ENCODE measurements around the gene CUEDC1.
"Not testable (repeated sequence)": the region's sequence is repeated elsewhere in the genome, so short reads cannot be mapped to it uniquely, and the experiment has no call there.

The CUEDC1 gene

DNA sequence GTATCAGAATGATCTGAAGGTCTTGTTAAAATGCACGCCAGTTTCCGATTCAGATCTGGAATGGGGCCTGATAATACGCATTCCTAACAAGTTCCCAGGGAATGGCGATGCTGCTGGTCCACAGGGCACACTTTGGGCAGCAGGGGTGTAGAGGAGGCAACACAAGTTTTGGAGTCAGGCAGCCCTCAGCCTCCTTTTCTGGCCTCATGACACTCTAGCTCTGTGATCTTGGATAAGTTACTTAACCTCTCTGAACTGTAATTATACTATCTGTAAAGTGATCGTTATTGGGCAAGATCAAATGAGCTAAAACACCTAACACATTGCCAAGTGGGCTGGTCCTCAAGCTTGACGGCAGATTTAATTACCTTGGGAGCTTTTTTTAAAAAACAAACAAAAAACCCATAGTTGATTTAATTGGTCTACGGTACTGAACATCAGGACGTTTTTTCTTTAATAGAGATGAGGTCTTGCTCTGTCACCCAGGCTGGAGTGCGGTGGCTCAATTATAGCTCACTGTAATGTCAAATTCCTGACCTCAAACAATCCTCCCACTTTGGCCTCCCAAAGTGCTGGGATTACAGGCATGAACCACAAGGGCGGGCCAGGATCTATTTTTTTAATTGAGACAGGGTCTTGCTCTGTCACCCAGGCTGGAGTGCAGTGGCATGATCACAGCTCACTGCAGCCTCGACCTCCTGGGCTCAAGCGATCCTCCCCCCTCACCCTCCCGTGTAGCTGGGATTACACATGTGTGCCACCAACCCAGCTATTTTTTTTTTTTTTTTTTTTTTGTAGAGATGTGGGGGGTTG, 95.4 kb downstream of the CUEDC1 start:
- DNase-seq: no peak

DNA sequence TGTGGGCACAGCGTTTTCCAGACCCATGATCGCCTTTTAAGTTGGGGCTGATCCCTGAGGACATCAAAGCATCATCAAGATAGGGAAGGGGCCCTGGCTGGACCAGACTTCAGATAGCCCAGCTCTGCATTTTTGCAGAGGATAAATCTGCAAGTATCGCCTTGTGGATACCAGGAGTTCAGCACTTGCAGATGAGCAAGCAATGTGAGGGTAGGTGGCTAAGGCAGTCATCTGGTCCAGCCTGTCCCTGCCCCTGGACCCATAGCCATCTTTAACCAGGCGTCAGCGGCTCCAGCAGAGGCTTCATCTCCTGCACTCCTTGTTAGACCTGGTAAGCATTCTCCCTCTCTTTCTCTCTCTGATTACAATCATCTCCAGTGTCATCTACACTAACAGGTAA, 96.4 kb downstream of the CUEDC1 start:
- DNase-seq: no peak

DNA sequence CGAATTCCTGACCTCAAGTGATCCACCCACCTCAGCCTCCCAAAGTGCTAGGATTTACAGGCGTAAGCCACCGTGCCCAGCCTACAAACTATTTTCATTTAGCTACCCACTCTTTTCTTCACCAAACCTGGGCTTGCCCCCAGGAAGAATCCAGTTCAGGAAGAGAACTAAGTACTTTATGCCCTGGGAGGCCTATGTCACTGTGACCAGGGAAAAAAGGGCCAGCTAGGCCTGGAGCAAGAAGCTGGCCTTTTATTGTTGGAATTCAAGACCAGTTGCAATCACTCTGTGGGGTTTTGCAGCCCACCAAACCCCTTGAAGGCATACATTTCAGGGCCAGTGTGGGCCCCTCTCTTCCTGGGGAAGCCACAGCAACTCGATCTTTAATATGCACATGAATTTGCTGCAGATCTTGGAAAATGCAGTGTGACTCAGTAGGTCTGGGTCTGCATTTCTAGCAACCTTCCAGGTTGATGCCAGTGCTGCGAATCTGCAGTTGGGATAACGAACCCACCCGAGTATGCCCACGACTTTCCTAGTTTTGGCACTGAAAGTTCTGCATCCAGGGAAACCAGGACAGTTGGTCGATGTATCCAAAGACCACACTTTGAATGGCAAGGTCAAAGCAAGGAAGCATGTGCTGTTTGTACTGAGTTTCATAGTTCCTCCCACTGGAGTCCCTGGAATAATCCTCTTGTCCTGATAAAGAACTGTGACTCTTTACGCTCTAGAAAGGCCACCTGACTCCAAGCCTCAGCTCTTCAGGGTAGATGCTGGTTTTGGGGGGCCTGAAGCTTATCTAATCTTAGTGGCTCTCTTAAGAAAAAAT, 98.2 kb downstream of the CUEDC1 start:
- DNase-seq: no peak

DNA sequence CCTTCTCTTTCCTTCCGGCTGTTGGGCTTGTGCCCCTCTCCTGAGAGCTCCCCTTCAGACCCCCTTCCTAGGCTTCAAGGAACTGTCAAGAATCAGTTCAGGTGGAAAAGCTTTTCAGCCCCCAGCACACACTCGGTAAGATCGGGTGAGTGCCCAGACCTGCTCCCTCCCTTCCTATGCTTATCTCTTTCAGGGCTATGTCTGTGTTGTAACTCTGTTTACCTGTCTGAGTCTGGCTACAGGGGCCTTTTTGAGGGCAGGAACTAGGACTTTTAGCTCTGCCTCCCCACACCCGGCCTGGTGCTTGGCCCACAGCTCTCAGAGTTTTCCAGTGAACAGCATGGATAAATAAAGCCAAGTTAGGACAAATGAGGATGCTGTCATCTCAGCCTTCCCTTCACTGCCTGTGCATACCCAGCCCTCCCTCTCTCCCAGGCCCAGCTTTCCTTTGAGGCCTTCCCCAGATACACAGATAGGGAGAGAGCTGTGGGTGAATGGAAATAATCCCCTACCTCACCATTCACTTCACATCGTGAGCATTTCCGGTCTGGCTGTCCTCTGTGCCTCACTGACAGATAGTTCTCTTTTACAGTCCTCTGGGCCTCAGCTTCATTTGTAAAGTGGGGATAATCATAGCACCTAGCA, 99.7 kb downstream of the CUEDC1 start:
- no peak for DNase-seq

DNA sequence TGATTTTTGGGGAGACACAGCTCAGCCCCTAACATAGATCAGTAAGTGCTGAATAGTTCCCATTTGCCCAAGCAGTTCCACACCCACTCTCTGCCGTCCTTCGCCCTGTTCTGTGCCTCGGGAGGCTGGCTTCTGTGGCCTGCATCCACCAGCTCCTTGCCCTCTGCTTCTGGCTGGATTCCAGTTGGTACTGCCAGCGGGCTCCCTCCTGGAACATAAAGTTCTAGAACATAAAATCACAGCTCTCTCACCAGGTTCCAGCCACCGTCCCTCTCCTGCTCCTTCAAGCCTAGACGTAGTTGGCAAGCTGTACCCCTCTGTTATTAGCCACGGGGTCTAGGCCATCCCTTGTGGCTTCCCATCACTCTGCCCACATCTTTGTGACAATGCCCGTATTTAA, 101.5 kb downstream of the CUEDC1 start:
- no peak for DNase-seq

- DNase-seq: no peak
These were observed 102.3 kb downstream of the CUEDC1 start for GRCh38 chr17:57852955-57853328.

- DNase-seq: no peak
These were observed 102.9 kb downstream of the CUEDC1 start for GRCh38 chr17:57852092-57852954.

DNA sequence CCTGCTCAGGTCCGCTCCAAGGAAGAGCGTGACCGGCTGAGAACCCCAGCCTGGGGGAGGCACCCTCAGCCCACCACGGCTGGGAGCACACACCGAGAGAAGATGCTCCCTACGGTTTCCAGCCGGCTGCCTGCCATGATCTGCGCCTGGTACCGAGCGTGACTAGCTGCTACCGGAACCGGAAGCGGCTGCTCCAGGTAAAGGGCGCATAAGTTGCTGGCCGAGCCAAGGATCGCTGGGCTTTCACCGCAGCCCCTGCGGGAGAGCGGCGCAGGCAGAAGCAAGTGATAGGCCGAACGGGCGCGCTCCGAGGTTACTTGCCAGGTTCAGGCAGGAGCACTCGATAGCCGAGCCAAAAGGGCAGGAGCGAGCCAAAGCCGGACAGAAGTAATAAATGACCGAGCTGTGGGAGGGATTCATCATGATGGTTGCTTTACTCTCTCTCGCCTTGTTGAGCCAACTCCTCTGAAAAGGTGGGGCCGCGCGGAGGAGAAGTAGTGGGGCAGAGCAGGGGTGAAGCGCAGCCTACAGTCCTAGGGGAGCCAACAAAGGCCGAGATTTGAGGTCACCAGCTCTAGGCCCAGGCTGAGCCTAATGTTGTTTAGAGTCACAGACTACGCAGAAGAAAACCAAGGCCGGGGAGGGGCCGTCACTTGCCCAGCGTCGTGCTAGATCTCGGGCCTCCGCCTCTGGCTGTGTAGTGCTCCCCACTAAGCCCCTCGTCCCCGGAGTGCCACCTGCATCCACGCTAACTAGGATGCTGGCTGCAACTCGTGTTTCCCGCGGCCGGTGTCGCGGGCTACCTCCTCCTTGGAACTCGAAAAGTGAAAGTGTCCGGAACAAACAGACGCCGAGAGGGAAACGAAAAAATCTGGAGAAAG, 105.1 kb downstream of the CUEDC1 start, which contains the start of gene MRPS23:
MRPS23 (minus strand) TSS at position 171 of the 881 bp plus-strand sequence; CDS start at position 137, 34 bp downstream.
- peak; percentile 99 for DNase-seq

DNA sequence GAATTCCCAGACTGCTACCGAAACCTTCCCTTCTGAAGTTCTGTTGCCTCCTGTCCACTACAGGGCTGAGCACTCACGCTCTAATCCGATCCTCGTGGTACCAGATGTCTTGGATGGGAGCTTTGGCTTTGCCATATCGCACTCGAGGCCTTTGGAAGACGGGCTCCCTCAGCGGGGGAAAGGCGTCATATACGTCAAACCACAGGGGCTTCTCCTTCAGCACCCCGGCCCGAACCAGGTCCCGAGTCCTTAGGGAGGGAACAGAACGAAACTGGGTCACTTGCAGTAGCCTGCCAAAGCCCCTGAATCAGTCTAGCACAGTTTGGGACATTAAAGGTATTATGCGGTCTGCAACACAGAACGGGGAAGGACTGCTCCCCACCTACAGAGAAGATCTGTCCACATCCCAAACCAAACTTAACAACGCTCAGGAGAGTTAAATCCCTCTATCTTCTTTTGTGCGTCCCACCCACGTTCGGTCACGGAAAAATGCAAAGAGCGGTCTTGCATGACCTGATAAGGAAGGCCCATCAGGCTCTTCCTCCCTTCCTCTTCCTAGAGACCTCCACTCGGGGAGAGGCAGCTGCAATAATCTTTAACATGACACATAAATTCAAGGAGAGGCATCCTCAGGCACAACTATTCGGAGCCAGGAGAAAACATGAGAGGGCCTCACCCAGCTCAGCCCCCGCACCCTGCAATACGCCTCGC, 105.9 kb downstream of the CUEDC1 start:
- DNase-seq: no peak

- DNase-seq: not testable (repeated sequence)
These were observed 108.9 kb downstream of the CUEDC1 start for GRCh38 chr17:57846056-57846945.

- no peak for DNase-seq
These were observed 112.9 kb downstream of the CUEDC1 start for GRCh38 chr17:57842280-57842679.

DNA sequence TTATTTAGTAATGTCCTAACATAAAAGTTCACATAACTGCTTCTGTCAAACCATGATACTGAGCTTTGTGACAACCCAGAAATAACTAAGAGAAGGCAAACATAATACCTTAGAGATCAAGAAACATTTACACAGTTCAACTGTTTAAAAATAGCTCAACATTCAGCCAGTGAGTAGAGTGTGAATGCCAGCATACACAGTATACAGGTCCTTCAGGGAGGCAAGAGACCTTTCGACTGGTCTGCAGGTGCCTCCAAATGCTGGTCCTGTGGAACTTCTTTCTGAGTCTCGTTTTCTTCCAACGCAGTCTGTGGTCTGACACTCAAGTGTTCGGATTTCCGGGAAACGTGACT, 115.7 kb downstream of the CUEDC1 start:
- DNase-seq: no peak

DNA sequence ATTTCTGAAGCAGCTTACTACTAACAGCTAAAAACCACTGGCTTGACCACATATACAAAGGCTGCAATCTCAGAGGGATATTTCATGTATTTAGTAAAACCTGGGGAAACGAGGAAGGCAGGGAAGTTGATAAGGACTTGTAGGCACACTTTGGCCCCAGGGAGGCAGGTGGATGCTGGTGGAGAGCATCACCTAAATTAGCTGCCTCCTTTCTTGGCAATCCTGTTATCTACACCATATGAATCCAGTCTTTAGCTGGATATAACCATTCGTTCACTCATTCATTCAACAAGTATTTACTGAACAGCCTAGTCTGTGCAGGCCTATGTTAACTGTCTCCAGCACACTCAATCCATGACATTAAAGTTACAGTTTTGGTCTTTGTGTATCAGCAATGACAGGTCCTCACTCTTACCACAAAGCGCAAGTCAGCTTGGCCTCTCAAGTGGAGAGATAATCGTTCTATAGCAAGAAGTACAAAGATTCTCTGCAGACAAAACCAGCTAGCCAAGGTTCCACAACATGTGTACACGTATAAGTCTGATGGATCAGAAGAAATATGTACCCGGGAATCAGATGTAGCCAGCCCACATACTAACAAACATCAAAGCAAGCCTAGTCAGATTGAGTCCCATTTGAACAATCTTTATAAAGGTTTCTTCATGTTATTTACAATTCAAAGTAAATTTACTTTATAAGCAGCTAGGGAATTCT, 116.2 kb downstream of the CUEDC1 start:
- no peak for DNase-seq

GRCh38 chr17:57838453-57838852, 116.8 kb downstream of the CUEDC1 start:
- no peak for DNase-seq

GRCh38 chr17:57835333-57835900, 119.8 kb downstream of the CUEDC1 start:
- DNase-seq: no peak

- DNase-seq: peak; percentile 7
These were observed 121.0 kb downstream of the CUEDC1 start for GRCh38 chr17:57834146-57834741.

GRCh38 chr17:57833179-57833939, 121.9 kb downstream of the CUEDC1 start:
- DNase-seq: peak; percentile 81

Measured in COR-L47 (cell line).